ENCODE data around the gene KLHL26.

Gene KLHL26

GRCh38 chr19:18647371-18647767 is 10.5 kb downstream of the KLHL26 start:
- DNase-seq (no peak), ATAC-seq (no peak)

GRCh38 chr19:18647807-18648206 is 11.0 kb downstream of the KLHL26 start:
- no peak for ATAC-seq
- no peak for DNase-seq

- no peak for DNase-seq
- no peak for ATAC-seq
Observed at GRCh38 chr19:18648973-18649315, 12.1 kb downstream of the KLHL26 start.

- DNase-seq, result no peak
- ATAC-seq, result no peak
Observed at GRCh38 chr19:18649371-18650020, 12.7 kb downstream of the KLHL26 start.

- DNase-seq, result no peak
Observed at GRCh38 chr19:18650021-18650390, 13.2 kb downstream of the KLHL26 start.

GRCh38 chr19:18650468-18651041 is 13.7 kb downstream of the KLHL26 start:
- ATAC-seq (no peak), DNase-seq (no peak)

More at GRCh38 chr19:18650021-18650390, 13.2 kb downstream of the KLHL26 start:
- no peak for ATAC-seq

- no peak for ATAC-seq
- no peak for DNase-seq
Observed at GRCh38 chr19:18651300-18651699, 14.5 kb downstream of the KLHL26 start.

GRCh38 chr19:18651733-18652132 is 14.9 kb downstream of the KLHL26 start:
- DNase-seq (no peak), ATAC-seq (no peak)

- no peak for ATAC-seq
- DNase-seq, result no peak
Observed at GRCh38 chr19:18653853-18654252, 17.0 kb downstream of the KLHL26 start.

- ATAC-seq (no peak), DNase-seq (no peak)
Observed at GRCh38 chr19:18654469-18654868, 17.6 kb downstream of the KLHL26 start.

- ATAC-seq (no peak), DNase-seq (no peak)
Observed at GRCh38 chr19:18655173-18655844, 18.5 kb downstream of the KLHL26 start.

- DNase-seq (no peak), ATAC-seq (no peak)
Observed at GRCh38 chr19:18656337-18657086, 19.7 kb downstream of the KLHL26 start.

GRCh38 chr19:18657590-18658365 is 20.9 kb downstream of the KLHL26 start:
- no peak for DNase-seq
- no peak for ATAC-seq

GRCh38 chr19:18658366-18658855 is 21.6 kb downstream of the KLHL26 start:
- no peak for ATAC-seq
- no peak for DNase-seq

GRCh38 chr19:18659281-18660050 is 22.6 kb downstream of the KLHL26 start:
- DNase-seq (no peak), ATAC-seq (no peak)

- ATAC-seq (no peak), DNase-seq (no peak)
Observed at GRCh38 chr19:18660051-18660910, 23.5 kb downstream of the KLHL26 start.

GRCh38 chr19:18660939-18661670 is 24.3 kb downstream of the KLHL26 start:
- DNase-seq (no peak), ATAC-seq (no peak)

GRCh38 chr19:18662972-18663732 is 26.3 kb downstream of the KLHL26 start:
- no peak for ATAC-seq

More at GRCh38 chr19:18662972-18663732, 26.3 kb downstream of the KLHL26 start:
- no peak for DNase-seq
